Measurements from ENCODE around the gene ADPGK.
A peak's percentile ranks its signal among the peaks of the same experiment; 100 is the strongest.
"Not testable (repeated sequence)": the region's sequence is repeated elsewhere in the genome, so short reads cannot be mapped to it uniquely, and the experiment has no call there.

ADPGK gene

DNA sequence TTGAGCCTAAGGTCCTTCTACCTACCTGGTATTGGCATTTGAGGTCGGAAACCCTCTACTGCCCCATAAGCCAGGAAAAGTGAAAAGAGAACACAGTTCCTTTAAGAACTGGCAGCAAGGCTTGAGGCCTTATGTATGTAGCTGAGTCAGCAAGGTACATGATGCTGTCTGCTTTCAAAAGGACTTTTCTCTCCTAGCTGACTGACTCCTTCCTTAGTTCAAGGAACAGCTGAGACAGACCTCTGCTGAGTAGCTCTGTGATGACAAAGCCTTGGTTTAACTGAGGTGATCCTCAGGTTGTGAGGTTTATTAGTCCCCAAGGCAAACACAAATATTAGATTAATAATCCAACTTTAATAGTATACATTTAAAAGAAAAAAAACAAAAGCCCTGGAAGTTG lies 45.8 kb downstream of the ADPGK start:
- no peak for DNase-seq

DNA sequence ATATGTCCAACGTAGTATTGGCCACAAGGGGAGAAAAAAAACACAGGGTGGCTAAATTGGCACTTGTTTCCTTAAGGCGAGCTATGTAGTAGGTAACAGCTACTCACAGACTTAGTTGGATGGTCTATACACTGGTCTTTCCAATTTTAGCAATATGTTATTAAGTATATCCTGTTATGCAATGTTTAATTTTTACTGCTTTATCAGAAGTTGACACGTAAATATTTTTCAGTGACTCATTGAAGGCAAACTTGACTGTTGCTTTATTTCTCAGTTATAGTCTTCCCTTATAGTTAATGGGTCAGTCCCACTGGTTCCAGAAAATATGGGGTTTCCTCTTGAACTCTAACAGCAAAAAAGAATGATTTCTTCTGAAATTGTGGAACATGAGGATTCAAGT lies 46.5 kb downstream of the ADPGK start:
- DNase-seq: no peak

DNA sequence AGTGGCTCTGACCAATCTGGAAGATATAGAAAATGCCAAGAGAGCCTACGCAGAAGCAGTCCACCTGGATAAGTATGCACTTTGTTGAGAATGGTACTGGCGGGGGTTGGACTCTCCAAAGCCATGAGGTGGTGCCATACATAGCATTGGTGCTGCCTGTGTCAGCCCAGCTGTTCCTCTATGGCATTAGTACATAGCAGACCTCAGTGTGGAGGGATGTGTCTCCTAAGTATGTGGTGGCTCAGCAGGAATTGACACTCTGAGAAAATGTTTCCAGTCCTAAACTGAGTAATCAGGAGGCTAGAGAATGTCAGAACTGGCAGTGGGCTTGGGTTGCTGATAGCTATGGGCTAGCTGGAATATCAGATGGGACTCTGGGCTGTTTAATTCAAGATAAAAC lies 48.4 kb downstream of the ADPGK start:
- no peak for DNase-seq

DNA sequence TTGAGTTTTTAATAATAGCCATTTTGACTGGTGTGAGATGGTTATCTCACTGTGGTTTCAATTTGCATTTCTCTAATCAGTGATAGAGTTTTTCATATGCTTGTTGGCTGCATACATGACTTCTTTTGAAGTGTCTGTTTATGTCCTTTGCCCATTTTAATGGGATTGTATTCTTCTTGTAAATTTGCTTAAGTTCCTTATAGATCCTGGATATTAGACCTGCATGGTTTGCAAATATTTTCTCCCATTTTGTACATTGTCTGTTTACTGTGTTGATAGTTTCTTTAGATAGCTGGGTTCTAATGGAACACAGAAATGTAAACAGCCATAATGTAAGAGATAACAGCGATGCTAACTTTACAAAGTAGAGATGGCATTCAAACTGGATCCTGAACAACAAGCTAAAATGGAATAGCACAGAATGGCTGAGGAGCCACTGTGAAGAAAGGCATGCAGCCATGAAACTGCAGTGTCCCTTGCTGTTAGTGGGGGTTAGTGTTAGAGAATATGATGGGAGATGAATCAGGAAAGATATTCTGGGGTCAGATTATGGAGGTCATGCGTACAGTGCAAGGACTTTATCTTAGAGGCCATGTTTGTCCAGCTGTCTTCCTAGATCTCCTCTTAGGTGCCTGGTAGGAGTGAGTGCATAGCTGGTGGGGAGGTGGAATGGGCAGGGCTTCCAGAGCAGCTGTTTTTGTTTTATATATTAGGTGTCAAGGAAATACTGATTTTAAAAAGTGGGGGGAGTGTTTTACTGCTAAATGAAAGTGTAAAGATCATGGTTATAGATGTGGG lies 49.4 kb downstream of the ADPGK start:
- no peak for DNase-seq

DNA sequence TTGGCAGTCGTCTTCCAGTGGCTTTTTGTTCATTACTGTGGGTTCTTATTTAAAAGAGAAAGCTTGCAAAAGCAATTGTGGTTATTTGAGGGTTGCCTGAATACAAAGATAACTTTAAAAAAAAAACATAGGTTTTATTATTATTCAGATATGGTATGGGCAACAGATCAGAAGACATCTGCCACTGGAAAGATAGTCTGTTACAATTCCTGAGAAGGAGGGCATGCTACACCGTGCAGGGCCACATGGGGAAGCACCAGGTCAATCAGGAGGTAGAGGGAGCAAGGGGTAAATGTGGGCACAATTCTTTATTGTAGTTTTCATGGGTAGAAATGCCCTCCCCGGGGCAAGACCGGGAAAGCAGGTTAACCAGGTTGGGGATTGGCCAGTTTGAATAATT lies 51.0 kb downstream of the ADPGK start:
- no peak for DNase-seq

DNA sequence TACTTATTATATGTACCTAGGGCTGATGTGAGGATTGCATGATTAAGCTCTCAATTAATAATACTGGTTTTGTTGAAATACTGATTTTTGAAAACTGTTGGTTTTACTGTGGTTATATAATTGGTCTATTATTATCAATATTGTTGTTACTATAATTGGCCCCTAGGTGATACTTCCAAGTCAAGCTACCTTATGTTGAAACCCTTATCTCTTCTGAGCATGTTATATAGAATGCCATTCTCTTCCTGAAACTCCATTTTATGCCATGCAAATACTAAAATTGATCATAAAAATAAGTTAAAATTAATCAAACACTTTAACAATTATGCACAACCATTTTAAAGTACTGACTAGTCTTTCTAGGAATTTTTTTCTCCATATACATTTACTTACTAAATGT lies 51.5 kb downstream of the ADPGK start:
- DNase-seq: no peak

DNA sequence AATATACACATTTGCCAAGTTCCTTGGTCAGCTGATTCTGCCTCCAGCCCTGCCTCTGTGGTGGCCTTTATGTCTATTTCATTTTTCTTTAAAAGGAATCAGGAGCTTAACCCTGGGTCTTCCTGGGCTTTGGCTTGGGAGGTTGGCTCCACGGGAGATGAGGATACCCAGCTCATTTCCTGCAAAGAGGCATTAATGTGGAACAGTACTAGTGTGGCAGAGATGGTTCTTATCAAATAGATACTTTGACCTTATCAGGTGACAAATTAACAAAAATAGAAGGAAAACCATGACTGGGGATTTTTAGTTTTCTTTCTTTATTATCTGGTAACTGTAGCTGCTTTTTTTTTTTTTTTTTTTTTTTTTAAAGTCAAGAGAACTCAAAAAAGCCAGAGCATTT lies 54.7 kb downstream of the ADPGK start:
- no peak for DNase-seq

DNA sequence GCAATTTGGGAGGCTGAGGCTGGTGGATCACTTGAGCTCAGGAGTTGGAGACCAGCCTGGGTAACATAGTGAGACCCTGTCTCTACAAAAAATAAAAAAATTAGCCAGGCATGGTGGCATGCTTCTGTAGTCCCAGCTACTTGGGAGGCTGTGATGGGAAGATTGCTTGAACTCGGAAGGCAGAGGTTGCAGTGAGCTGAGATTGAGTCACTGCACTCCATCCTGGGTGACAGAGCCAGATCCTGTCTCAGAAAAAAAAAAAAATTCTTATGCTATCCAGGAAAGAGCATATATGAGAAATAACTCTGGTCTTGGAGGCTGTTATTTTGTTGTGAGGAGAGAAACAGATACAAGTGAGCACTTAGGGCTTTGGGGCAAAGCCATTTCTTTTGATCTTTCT lies 55.3 kb downstream of the ADPGK start:
- not testable (repeated sequence) for DNase-seq

DNA sequence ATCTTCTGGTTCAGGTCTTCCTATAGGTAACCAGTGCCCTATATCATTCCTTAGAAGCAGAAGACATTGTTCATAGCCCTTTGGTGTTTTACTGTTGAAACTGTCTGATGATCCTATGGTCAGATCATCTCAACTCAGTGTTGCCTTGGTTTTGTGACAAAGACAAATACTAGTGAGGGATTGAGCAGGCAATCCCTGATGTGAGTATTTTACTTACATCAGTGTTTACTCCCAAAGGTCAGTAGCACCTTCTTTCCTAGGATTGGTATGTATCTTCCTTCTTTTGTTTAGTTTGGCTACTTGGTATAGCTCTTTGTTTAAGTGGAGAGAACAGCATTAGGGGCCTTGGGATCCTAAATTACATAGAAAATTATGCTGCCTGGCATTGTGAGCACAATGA lies 56.4 kb downstream of the ADPGK start:
- no peak for DNase-seq

DNA sequence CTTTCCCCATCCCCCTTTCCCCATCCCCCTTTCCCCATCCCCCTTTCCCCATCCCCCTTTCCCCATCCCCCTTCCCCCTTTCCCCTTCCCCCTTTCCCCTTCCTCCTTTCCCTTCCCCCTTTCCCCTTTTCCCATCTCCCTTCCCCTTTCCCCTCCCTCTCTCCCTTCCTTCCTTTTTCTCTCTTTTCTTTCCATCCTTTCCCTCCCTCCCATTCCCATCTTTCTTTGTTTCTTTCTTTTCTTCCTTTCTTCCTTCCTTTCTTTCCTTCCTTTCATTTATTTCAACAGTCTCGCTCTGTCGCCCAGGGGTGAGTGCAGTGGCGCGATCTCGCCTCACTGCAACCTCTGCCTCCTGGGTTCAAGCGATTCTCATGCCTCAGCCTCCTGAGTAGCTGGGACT lies 57.7 kb downstream of the ADPGK start:
- DNase-seq: not testable (repeated sequence)

DNA sequence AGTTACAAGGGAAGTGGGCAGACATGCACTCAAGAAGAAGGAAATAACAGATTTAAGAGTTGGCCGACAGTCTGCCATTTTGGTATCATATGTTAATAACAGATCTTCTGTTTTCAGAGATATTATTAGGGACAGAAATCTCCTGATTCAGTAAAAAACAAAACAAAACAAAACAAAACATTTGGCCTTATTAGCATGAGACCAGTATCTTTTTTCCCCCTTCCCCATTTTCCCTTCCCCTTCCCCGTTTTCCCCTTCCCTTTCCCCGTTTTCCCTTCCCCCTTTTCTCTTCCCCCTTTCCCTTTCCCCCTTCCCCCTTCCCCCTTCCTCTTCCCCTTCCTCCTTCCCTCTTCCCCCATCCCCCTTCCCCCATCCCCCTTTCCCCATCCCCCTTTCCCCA lies 58.1 kb downstream of the ADPGK start:
- DNase-seq: no peak

DNA sequence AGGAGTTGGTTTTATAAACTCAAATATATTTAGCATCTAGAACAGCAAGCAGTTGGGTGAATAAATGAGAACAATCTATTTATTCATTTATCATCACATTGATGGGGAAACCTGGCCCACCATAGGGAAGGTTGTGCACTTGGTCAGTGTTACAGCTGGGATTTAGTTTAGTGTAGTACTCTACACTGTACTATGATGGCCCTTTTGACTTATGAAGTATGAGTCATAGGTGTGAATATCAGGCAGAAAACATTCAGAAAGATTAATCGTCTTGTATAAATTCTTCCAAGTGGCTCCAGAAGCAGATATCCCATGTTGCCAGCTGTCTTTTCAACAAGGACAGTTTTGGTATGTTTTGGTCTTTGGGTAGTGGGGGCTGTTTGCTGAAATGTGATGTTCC lies 59.5 kb downstream of the ADPGK start:
- DNase-seq: no peak

DNA sequence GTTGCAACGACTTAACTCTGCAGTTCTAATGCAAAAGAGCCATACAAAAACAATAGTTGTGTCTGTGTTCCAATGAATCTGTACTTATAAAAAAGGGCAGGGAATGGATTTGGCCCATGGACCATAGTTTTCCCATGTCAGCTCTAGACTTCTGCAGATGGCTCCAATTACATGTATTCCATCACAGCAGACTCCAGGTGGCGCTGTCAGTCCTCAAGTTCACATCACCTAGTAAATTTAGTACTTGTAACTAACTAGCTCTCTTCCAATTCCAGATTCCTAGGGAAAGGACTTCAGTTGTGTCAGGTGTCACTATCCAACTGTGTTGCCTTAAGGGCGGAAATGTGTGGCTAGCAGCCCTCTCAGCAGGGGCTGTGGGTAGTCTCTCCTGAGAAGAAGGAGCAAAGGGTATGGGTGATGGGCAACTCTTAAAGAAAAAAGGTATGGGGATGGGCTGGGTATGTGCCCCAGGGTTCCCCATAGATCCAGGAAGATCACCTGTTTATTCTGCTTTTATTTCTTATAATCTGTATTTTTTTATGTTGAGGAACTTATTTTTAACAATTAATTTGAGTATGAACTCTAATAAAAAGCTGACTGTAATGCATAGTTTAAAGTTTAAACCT lies 61.4 kb downstream of the ADPGK start:
- DNase-seq: peak; percentile 15

DNA sequence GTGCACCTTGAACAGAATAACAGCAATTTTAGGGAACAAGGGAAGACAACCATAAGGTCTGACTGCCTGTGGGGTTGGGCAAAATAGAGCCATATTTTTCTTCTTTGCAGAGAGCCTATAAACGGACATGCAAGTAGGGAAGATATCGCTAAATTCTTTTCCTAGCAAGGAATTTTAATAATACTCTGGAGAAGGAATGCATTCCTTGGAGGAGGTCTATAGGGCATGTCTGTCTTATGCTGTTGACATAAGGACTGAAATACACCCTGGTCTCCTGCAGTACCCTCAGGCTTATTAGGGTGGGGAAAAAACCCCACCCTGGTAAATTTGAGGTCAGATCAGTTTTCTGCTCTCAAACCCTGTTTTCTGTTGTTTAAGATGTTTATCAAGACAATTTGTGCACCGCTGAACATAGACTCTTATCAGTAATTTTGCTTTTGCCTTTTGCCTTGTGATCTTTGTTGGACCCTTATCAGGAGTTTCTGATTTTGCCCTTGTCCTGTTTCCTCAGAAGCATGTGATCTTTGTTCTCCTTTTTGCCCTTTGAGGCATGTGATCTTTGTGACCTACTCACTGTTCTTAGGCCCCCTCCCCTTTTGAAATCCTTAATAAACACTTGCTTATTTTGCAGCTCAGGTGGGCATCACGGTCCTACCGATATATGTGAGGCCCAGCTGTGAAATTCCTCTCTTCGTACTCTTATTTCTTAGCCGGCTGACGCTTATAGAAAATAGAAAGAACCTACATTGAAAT lies 74.8 kb downstream of the ADPGK start:
- DNase-seq: not testable (repeated sequence)

DNA sequence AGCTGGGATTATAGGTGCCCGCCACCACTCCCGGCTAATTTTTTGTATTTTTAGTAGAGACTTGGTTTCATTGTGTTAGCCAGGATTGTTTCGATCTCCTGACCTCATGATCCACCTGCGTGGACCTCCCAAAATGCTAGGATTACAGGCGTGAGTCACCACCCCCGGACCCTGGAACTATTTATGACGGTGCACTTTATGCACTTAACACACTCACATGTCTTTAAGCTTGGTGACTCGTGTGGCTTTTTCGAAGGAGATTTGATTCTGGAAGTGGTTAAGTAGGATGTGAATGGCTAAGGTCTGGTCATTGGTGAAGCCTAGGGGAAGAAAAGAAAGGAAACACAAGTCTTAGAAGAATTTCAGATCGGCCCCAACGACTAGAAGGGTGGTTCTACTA lies 77.3 kb downstream of the ADPGK start:
- DNase-seq: no peak
